ENCODE results near the gene PPP1R3A. TPM values are rescaled to one million over a fixed set of nuclear protein-coding genes. Genes with fewer than 3 reads are reported as not detected.

The PPP1R3A gene
- not detected in 2 replicates for total RNA-seq

GRCh38 chr7:113918946-113919345, at the start of gene PPP1R3A:
Gene PPP1R3A (minus strand): TSS chr7:113919009. CDS start chr7:113918996, 13 bp downstream.

